Hindlimb muscle (tissue), 1 donor: Measurements from ENCODE around the gene DENND4B. TPM values are rescaled to one million over a fixed set of nuclear protein-coding genes. Genes with fewer than 3 reads are reported as not detected.
"Not testable (repeated sequence)": the region's sequence is repeated elsewhere in the genome, so short reads cannot be mapped to it uniquely, and the experiment has no call there.

ENCODE experiments used
- DNase-seq: peaks from one replicate; pipeline ENCODE4 v3.0.0-alpha.2; 2013
- polyA plus RNA-seq: library from polyadenylated mRNA; unstranded; fragments of 120-200 nt; gene quantifications from one replicate; pipeline ENCODE4 v1.2.1, GENCODE V29; 2013; ENCODE audit not compliant: insufficient read length

Gene DENND4B
- 39.7 TPM for polyA plus RNA-seq

- peak; percentile 88 for DNase-seq
Measured at GRCh38 chr1:153946622-153947241, at the start of gene DENND4B. Gene DENND4B, minus strand, starts transcription at chr1:153946718. Its CDS starts 2,344 bp downstream, at chr1:153944374.

DNA sequence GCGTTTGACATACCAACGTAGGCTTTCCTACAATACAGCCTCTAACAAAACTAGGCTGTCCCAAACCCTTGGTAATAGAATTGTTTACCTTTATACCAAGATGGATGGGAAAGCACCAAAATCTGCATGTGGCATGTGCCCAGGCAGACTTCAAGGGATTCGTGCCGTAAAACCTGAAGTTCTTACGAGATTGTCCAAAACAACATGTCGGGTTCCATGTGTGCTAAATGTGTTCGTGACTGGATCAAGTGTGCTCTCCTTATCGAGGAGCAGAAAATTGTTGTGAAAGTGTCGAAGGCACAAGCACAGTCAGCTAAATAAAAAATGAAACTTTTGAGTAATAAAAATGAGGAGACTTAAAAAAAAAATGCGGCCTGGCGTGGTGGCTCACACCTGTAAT lies 49.1 kb upstream of the DENND4B start:
- DNase-seq: no peak

DNA sequence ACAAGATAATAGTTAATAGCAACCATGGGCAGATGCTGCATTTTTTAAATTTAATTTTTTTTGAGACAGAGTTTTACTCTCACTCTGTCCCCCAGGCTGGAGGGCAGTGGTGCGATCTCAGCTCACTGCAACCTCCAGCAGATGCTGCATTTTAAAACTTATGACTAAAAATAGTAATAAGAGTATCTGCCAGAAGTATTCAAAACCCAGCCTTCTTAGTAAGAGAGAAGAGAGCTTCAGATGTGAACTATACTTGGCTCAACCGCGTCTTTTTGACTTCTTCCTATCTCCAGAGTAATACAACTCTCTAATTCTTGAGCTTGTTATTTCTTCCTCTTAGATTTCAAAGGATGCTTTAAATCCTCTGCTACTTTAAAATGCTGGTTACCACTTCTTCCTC lies 48.7 kb upstream of the DENND4B start:
- DNase-seq: no peak

GRCh38 chr1:153991806-153992205 lies 45.3 kb upstream of the DENND4B start:
- DNase-seq: no peak

DNA sequence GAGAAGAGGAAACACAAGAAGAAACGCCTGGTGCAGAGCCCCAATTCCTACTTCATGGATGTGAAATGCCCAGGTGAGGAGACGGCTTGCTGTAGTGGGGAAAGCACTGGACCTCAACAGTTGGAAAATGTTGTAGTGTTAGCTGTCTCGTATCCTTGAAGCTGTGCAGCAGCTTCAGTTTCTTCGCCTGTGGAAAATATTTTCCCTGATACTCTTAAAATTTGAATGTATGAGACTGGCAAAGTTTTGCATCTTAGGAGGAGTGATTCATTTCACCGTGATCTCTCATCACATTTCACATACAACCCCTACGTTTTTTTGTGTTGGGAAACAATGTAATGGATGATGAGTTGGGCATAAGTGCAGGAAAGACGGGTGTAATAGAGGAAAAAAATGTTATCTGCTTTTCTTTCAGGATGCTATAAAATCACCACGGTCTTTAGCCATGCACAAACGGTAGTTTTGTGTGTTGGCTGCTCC lies 44.7 kb upstream of the DENND4B start:
- no peak for DNase-seq

DNA sequence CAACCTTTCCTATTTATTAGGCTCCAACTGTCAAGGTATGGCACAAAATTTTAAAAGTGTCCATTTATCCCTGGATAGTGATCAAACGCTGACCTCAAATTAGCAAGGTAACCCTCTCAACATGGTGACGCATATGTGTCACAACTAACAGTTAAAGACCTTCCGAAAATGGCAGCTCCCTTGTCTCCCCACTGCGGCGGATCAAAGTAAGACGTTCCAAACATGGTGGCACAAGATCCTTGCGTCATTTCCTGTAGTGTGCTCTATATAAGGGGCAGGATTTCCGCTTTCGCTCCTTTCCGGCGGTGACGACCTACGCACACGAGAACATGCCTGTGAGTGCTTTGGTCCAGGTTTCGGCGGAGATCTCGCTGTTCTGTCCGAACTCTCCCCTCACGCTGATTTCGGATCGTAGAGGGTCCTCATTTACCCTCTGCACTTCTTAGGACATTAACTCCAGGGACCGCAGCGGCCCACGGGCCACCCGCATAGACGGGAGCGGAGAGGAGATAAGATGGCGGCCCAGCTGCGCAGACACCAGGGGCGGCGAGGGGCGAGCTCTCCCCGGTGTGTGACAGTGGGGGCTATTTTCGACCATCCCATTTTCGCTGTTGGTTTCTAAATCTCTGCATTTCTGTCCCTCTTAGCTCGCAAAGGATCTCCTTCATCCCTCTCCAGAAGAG lies 44.1 kb upstream of the DENND4B start, which contains the start of gene RPS27:
RPS27 (plus strand) TSS at position 295 of the 683 bp plus-strand sequence; CDS start at position 330, 35 bp downstream.
- DNase-seq: peak; percentile 96

DNA sequence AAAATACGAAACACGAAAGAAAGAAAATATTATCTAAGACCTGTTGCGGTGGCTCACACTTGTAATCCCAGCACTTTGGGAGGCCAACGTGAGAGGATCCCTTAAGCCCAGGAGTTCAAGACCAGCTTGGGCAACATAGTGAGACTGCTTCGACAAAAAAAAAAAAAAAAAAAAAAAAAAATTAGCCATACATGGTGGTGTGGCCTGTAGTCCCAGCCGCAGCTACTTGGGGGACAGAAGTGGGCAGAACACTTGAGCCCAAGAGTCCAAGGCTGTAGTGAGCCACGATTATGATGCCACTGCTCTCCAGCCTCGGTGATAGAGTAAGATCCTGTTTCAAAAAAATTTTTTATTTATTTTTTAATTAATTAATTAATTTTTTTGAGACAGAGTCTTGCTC lies 41.1 kb upstream of the DENND4B start:
- no peak for DNase-seq

DNA sequence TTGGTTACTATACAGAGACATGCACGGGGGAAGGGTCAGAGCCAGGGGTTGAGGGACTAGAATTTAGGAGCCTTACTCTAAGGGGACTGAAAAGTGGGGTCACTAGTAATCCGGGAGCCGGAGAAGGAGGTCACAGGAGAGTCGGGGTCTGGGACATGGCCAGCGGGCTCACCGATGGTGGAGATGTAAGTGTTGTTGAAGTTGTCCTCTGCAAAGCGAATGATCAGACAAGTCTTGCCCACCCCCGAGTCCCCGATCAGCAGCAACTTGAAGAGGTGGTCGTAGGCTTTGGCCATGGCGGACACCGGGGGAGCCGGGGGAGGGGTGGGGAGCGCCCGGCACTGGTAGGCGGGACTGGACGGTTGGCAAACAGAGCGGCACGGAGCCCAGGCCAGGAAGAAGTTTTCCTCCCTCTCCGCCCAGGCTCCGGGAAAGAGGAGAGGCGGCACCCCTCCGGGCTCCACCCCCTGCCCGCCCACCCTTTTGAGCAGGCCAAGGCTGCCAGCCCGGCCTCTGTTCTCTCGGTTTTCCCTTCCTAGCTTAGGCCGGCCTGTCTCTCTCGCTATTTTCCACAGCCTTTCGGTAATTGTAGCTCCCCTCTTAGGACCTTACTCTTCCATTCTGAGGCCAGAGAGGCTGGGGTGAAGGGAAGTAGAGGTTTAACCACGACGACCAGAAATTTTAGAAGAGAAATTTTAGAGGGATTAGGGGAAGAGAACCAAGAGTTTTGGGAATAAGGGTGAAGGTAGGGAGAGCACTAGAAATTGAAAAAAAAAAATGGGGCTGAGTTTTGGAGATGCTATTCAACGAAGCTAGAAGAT lies 39.6 kb upstream of the DENND4B start, which contains the start of gene RAB13:
RAB13 (minus strand) TSS at position 399 of the 821 bp plus-strand sequence; CDS start at position 296, 103 bp downstream.
- peak; percentile 82 for DNase-seq

DNA sequence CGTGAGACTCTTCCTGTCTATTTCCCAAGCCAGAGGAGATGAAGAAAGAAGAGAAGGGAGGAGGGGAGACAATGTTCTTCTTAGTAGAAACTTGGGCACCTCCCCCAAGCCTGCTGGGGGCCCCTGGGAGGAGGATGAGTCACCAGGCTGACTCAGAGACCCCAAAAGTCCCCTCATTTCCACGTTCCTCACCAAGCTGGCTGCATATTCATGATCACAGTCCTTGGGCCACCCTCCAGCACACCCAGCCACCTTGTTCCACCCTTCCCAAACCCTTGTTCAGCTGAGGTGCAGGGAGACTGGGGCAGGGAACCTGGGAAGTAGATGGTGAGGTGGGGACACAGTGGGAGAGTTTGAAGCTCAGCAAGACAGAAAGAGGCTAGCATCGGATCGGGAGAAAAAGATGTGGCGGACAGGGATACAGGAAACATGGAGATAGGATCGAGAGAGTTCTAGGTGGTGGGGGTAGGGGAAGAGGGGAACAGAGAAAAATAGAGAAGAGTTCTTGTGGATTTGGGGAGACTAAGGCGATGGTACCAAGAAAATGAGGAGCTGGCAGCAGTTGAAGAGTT lies 38.9 kb upstream of the DENND4B start:
- peak; percentile 54 for DNase-seq

GRCh38 chr1:153984123-153984894 lies 37.8 kb upstream of the DENND4B start:
- no peak for DNase-seq

DNA sequence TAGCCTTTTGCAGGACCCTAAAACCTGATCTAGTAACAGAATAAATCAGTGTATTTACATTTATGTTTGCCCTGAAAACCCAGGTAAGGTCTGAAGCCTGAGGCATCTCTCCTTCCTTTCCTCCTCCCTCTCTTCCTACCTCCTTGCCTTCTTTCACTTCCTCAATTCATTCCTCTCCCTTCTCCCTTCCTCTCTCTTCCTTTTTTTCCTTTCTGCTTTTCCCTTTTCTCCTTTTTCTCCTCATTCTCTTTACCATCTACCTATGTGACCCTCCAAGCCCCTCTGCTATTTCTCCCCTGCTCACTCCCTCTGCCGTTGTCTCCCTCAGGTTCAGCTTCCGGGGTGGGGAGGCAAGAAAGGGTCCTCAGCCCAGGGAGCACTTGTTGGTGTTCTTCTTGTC lies 35.2 kb upstream of the DENND4B start:
- DNase-seq: not testable (repeated sequence)

- DNase-seq: not testable (repeated sequence)
Measured at GRCh38 chr1:153979091-153979490, 32.6 kb upstream of the DENND4B start.

DNA sequence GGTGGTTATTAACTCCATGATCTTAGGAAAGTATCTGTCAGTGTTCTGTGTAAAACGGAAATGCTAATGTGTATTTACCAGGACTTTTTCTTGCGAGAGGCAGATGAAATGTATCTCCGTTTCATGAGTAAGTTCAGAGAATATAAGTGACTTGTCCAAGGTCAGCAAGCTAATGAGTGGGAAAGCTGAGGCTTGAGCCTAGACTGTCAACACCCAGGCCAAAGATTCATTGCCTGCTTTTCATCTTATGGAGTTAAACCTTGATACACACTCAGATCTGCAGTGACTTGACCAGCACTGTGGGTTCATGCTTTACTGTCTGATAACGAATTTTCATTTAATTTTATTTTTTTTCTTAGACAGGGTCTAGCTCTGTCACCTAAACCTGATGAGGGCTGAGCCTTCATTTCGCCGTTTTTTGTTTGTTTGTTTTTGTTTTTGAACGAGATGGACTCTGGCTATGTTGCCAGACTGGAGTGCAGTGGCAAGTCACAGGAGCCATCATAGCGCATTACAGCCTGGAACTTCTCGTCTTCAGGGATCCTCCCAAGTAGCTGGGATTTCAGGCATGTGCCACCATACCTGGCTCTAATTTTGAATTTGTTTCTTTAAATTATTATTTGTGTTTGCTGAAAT lies 31.9 kb upstream of the DENND4B start:
- DNase-seq: no peak

GRCh38 chr1:153977250-153978240 lies 31.0 kb upstream of the DENND4B start, which contains the start of gene JTB:
Gene JTB, minus strand, starts transcription at chr1:153977674. Its CDS starts 422 bp downstream, at chr1:153977252.
- DNase-seq: peak; percentile 89

DNA sequence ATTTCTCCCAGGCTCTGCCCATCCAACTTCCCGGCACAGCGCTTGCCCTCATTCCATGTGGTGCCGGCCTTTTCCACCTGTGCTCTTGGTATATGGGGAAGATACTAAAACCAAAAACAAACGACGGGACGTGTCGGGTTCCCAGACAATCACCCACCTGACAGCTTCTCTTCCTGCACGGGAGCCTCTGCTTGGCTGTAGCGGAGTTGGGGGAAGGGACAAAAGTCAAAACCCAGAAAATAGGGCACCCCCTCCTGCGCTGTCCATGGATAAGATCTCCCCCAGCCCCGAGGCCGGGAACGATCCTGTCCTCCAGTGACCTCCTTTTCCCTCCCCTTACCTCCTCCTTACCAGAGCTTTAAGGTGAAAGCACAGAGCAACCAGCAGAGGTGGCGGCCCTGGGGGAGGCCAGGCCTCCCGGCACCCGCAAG lies 30.3 kb upstream of the DENND4B start:
- DNase-seq: no peak

DNA sequence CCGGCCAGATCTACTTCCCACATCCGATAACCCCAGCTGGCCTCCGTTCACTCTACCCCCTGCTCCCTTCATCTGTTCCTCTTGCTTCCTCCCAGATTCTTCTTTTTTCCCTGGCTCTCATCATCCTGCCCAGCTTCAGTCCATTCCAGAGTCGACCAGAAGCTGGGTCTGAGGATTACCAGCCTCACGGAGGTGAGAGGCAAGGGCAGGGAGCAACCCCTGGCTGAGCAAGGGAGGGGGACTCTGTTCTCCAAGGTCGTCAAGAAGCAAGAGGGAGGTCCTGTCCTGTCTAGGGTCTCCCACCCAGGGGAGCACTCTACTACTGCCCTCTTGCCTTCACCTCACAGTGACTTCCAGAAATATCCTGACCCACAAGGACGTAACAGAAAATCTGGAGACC lies 27.0 kb upstream of the DENND4B start:
- no peak for DNase-seq

DNA sequence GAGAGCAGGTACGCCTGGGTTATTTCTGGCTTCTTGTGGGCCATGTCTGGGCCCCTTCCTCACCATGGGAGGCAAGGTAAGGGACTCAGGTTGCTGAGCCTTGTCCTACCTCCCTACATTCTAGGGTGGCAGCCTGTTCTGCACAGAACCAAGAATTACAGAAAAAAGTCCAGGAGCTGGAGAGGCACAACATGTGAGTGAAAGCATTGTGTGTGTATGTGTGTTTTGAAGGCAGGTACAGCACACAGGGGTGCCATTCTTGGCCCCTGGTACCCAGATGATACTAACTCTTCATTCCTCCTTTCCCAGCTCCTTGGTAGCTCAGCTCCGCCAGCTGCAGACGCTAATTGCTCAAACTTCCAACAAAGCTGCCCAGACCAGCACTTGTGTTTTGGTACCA lies 26.6 kb upstream of the DENND4B start:
- DNase-seq: no peak

- no peak for DNase-seq
Measured at GRCh38 chr1:153970346-153970745, 23.8 kb upstream of the DENND4B start.

DNA sequence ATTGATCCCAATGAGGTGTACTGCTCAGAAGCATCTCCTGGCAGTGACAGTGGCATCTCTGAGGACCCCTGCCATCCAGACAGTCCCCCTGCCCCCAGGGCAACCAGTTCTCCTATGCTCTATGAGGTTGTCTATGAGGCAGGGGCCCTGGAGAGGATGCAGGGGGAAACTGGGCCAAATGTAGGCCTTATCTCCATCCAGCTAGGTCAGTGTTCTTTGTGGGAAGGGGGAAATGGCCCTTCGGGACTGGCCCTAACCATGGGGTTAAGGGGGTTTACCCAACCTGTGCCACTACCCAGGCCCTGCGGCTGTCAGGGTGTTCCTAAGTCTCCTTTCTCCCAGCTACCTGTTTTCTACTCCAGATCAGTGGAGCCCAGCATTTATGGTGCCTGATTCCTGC lies 22.5 kb upstream of the DENND4B start:
- DNase-seq: no peak

DNA sequence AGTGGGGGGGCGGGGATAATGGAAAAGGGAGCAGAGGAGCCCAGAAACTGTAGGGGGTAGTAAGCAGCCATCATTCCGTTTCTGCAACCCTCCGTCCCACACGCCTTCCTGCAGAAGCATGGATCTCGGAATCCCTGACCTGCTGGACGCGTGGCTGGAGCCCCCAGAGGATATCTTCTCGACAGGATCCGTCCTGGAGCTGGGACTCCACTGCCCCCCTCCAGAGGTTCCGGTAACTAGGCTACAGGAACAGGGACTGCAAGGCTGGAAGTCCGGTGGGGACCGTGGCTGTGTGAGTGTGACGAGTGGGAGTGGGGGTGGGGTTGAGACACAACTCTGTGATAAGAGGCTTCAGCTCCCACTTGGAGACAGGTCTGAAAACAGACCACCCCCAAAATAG lies 21.9 kb upstream of the DENND4B start:
- no peak for DNase-seq
